Stomach (tissue), 4 donors: ENCODE results near the gene TMEM258.

Source experiments
- EP300 ChIP-seq: sonication (generic); formaldehyde crosslinking; IDR thresholded peaks from one replicate; pipeline ENCODE4 v1.6.1; 2017; ENCODE audit warnings: antibody characterized with exemption
- POLR2AphosphoS5 ChIP-seq, 3 donors: sonication (generic); formaldehyde crosslinking; IDR thresholded peaks; one replicate each; pipeline ENCODE4 v1.6.1; 2016; ENCODE audit warnings: antibody characterized with exemption in 3 of 3
- TF ChIP-seq, protein P1 (sequence below), 7 experiments: fragments of 450-650 bp in 4 of 7; fragments of 200-600 bp in 3 of 7; sonication (generic) in 3 of 7; IDR thresholded peaks; one replicate each; pipeline ENCODE4 v1.5.1; 2016 to 2019; ENCODE audit warnings: antibody characterized with exemption in 7 of 7, control low read depth in 2 of 7, mild to moderate bottlenecking in 1 of 7

DNA sequence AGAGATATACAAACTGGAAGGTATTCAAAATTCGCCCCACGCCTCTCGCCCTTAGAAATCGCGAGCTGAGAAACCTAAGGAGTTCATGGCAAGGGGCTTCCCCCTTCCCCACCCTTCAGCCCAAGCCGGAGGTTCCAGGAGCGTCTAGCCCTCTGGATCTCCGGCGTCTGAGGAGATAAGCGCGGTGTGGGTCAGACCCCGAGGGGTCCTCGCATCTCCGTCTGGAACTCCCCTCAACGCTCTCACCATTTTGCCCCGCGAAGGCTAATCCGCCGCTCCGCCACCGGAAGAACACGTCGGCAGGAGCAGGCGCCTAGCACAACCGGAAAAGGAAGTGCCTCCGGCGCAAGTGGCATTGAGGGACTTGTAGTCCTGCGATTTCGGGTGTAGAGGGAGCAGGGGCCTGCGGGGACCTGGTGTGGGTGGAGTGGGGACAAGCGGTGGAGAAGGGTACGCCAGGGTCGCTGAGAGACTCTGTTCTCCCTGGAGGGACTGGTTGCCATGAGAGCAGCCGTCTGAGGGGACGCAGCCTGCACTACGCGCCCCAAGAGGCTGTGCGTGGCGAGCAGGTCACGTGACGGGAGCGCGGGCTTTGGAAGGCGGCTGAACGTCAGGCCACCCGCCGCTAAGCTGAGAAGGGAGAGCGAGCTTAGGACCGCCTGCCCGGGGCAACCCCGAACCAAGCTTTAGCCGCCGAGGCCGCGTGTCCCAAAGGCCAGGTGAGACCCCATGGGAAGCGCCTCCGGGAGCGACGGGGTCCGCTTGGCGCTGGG is at the start of gene TMEM258, which contains the start of gene FEN1:
- TF ChIP-seq, protein P1, sequence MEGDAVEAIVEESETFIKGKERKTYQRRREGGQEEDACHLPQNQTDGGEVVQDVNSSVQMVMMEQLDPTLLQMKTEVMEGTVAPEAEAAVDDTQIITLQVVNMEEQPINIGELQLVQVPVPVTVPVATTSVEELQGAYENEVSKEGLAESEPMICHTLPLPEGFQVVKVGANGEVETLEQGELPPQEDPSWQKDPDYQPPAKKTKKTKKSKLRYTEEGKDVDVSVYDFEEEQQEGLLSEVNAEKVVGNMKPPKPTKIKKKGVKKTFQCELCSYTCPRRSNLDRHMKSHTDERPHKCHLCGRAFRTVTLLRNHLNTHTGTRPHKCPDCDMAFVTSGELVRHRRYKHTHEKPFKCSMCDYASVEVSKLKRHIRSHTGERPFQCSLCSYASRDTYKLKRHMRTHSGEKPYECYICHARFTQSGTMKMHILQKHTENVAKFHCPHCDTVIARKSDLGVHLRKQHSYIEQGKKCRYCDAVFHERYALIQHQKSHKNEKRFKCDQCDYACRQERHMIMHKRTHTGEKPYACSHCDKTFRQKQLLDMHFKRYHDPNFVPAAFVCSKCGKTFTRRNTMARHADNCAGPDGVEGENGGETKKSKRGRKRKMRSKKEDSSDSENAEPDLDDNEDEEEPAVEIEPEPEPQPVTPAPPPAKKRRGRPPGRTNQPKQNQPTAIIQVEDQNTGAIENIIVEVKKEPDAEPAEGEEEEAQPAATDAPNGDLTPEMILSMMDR (IDR thresholded peaks at IDR 0.05): no peak
- TF ChIP-seq POLR2AphosphoS5 (IDR thresholded peaks at IDR 0.05): peak; percentile 84 to 96 (median 93)
- peak; percentile 25 for TF ChIP-seq EP300
